Activated CD4-positive, alpha-beta T cell treated with anti-CD3 and anti-CD28 coated beads, Interleukin-2, amount 10 ng/mL, durations not matched to agents 24 days and 14 days (primary cell): ENCODE measurements around the gene FBXL7. TPM values are rescaled to one million over a fixed set of nuclear protein-coding genes. Genes with fewer than 3 reads are reported as not detected.

ENCODE experiments used
- DNase-seq: peaks from one replicate; pipeline ENCODE4 v3.0.0; 2022
- H3K27ac Mint-ChIP-seq: one replicate; pipeline ENCODE4 v1.8.0; 2022; ENCODE audit warnings: mild to moderate bottlenecking, mixed read lengths
- H3K27me3 Mint-ChIP-seq: one replicate; pipeline ENCODE4 v1.8.0; 2022; ENCODE audit warnings: mixed read lengths
- H3K36me3 Mint-ChIP-seq: one replicate; pipeline ENCODE4 v1.8.0; 2022; ENCODE audit warnings: low read depth, mild to moderate bottlenecking, mixed read lengths
- H3K4me1 Mint-ChIP-seq: one replicate; pipeline ENCODE4 v1.8.0; 2021; ENCODE audit warnings: mixed read lengths
- H3K4me3 Mint-ChIP-seq: one replicate; pipeline ENCODE4 v1.8.0; 2022; ENCODE audit warnings: mild to moderate bottlenecking, moderate library complexity, mixed read lengths
- H3K9me3 Mint-ChIP-seq: one replicate; pipeline ENCODE4 v1.8.0; 2021; ENCODE audit warnings: mixed read lengths
- intact Hi-C: fragments of 100-400 bp; cut with micrococcal nuclease; formaldehyde crosslinking; loops from one replicate; pipeline ENCODE4 v1.15.1; 2023
- total RNA-seq: library from RNA; stranded (reverse); gene quantifications from 2 replicates; pipeline ENCODE4 v1.2.3, GENCODE V29; 2022

FBXL7 gene
- total RNA-seq, 1 donor from 2014 or later: not detected

DNA sequence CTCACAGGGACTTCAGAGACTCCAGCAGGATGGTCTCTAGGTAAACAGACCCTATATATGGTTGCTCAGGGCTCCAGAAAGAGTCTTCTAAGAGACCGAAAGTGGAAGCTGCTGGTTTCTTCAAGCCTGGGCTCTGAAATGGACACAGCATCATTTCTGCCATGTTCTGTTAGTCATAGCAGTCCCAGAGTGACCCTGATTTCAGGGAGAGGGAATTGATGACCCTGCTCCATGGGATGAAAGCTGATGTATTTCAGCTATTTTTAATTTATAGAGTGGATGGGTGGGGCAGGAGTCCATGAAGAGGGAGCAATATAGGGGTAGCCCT, 135.3 kb downstream of the FBXL7 start:
- Mint-ChIP-seq H3K27ac (no peak overlapping the region), H3K4me3 (no peak overlapping the region), H3K27me3 (no peaks in the 10 kb centered on the region), H3K9me3 (peaks cover 4% of the 10 kb centered on the region), H3K36me3 (no peaks in the 10 kb centered on the region), H3K4me1 (no peaks in the 10 kb centered on the region)
- DNase-seq: no peak
- intact Hi-C loops: no loop called here

DNA sequence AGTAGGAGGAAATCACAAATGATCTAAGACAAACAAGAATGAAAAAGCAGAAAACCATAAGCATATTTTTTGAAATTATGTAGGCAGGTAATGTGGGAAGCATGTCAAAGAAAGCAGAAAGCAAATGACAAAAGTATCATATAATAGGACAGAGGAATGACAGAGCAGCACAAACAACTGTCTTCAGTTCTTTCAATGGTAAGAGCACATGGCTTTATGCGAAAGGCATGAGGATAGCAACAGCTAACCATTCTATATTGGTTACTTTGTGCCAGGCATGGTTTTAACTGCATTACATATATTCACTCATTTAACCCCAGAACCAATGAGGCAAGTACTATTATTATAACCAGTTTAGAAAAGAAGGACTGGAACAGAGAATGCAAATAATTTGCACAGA, 137.4 kb downstream of the FBXL7 start:
- intact Hi-C loops: no loop called here
- H3K27ac Mint-ChIP-seq: no peak overlapping the region

GRCh38 chr5:15637886-15638285, 137.9 kb downstream of the FBXL7 start:
- intact Hi-C loops: no loop called here
- Mint-ChIP-seq H3K9me3 (peaks cover 10% of the 10 kb centered on the region), H3K4me3 (no peak overlapping the region), H3K27me3 (no peaks in the 10 kb centered on the region), H3K36me3 (no peaks in the 10 kb centered on the region), H3K27ac (no peak overlapping the region), H3K4me1 (no peaks in the 10 kb centered on the region)
- DNase-seq: no peak

More for the DNA sequence above, 137.4 kb downstream of the FBXL7 start:
- Mint-ChIP-seq H3K4me3 (no peak overlapping the region), H3K4me1 (no peaks in the 10 kb centered on the region), H3K27me3 (no peaks in the 10 kb centered on the region), H3K36me3 (no peaks in the 10 kb centered on the region), H3K9me3 (peaks cover 8% of the 10 kb centered on the region)
- DNase-seq: no peak

- no peak for DNase-seq
- Mint-ChIP-seq H3K4me1 (no peaks in the 10 kb centered on the region), H3K27ac (no peak overlapping the region), H3K9me3 (peaks cover 12% of the 10 kb centered on the region), H3K36me3 (no peaks in the 10 kb centered on the region), H3K27me3 (no peaks in the 10 kb centered on the region), H3K4me3 (no peak overlapping the region)
- intact Hi-C loops: no loop called here
Measured at GRCh38 chr5:15638296-15638695, 138.3 kb downstream of the FBXL7 start.

DNA sequence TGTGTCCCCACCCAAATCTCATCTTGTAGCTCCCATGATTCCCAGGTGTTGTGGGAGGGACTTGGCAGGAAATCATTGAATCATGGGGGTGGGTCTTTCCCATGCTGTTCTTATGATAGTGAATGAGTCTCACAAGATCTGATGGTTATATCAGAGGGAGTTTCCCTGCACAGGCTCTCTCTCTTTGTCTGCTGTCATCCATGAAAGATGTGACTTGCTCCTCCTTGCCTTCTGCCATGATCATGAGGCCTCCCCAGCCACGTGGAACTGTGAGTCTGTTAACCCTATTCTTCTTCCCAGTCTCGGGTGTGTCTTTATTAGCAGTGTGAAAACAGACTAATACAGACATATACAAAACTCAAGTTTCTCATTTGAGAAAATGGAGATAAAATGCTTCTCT, 139.3 kb downstream of the FBXL7 start:
- Mint-ChIP-seq H3K27me3 (no peaks in the 10 kb centered on the region), H3K4me3 (no peak overlapping the region), H3K36me3 (no peaks in the 10 kb centered on the region), H3K4me1 (no peaks in the 10 kb centered on the region), H3K27ac (no peak overlapping the region), H3K9me3 (peaks cover 16% of the 10 kb centered on the region)
- no peak for DNase-seq
- intact Hi-C loops: no loop called here

DNA sequence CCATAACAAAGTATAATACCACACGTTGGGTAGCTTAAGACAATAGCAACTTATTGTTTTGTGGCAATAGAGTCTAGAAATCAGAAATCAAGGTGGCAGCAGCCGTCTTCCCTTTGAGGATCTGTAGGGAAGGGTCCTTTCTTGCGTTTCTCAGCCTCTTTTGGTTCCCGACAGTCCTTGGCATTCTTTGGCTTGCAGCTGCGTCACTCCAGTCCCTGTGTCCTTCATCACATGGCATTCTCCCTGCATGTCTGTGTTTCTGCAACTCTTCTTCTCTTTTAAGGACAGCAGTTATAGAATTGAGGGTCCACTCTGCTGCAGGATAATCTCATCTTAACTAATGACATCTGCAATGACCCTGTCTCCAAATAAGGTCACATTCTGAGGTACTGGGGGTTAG, 140.1 kb downstream of the FBXL7 start:
- intact Hi-C loops: no loop called here

DNA sequence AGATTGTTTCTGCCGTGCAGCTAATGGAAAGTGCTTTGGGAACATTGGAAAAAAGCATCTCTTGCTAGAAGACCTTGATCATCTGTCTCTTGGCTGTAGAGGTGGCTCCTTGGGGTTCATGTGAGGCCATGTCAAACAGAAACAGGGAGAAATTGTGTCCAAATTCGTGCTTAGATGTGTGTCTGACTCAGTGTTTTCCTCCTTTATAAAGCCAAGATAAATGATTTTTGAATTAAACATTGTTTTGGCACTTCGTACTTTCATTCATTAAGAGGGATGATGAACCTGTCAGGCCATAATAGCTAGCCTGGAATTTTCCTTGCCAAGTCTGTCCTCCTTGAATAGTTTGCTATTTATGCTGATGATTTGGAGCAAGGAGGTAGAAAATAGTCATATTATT, 143.8 kb downstream of the FBXL7 start:
- Mint-ChIP-seq H3K27me3 (no peaks in the 10 kb centered on the region), H3K9me3 (peaks cover 19% of the 10 kb centered on the region)

More for the DNA sequence above, 140.1 kb downstream of the FBXL7 start:
- H3K36me3 Mint-ChIP-seq: no peaks in the 10 kb centered on the region
- H3K4me1 Mint-ChIP-seq: no peaks in the 10 kb centered on the region
- H3K4me3 Mint-ChIP-seq: no peak overlapping the region
- no peak for DNase-seq
- peaks cover 16% of the 10 kb centered on the region for H3K9me3 Mint-ChIP-seq
- H3K27ac Mint-ChIP-seq: no peak overlapping the region
- H3K27me3 Mint-ChIP-seq: no peaks in the 10 kb centered on the region

DNA sequence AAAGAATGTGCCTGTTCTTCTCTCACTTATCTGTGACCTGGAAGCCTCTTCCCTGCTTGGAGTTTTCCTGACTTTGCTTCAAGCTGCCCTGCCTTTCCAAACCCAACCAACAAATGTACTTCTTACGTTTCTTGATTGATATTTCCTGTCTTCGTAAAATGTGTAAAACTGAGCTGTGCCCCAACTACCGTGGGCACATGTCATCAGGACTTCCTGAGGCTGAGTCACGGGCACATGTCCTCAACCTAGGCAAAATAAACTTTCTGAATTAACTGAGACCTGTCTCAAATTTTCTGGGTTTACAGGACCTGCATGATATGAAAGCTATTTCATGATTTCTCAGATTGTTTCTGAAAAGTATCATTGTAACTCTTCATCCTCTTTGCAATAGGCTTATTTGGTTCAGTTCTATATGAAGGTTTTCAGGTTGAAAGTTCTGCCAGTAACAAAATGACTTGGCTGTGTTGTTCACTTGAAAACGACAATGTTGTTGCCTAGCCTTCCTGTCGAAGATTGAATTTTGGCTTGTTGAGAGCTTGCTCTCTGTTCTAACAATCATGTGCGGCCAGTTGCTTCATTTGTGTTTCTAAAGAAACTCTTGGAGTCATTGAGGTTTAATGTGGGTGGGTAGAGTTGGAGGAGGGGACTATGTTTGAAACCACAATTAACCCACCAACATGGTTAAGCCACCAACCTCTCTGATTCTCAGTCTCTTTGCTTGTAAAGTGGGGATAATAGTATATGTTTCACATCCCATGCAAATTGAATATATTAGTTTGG, 145.6 kb downstream of the FBXL7 start:
- Mint-ChIP-seq H3K9me3 (peaks cover 15% of the 10 kb centered on the region), H3K4me3 (no peak overlapping the region), H3K27me3 (no peaks in the 10 kb centered on the region), H3K36me3 (no peaks in the 10 kb centered on the region), H3K4me1 (no peaks in the 10 kb centered on the region), H3K27ac (no peak overlapping the region)
- intact Hi-C loops: no loop called here
- no peak for DNase-seq

More for the DNA sequence above, 143.8 kb downstream of the FBXL7 start:
- Mint-ChIP-seq H3K4me1 (no peaks in the 10 kb centered on the region), H3K4me3 (no peak overlapping the region), H3K36me3 (no peaks in the 10 kb centered on the region), H3K27ac (no peak overlapping the region)
- intact Hi-C loops: no loop called here
- DNase-seq: no peak

GRCh38 chr5:15646371-15646770, 146.4 kb downstream of the FBXL7 start:
- no peak for DNase-seq
- H3K36me3 Mint-ChIP-seq: no peaks in the 10 kb centered on the region
- no peaks in the 10 kb centered on the region for H3K4me1 Mint-ChIP-seq
- intact Hi-C loops: no loop called here
- peaks cover 11% of the 10 kb centered on the region for H3K9me3 Mint-ChIP-seq
- no peaks in the 10 kb centered on the region for H3K27me3 Mint-ChIP-seq
- no peak overlapping the region for H3K4me3 Mint-ChIP-seq
- H3K27ac Mint-ChIP-seq: no peak overlapping the region

DNA sequence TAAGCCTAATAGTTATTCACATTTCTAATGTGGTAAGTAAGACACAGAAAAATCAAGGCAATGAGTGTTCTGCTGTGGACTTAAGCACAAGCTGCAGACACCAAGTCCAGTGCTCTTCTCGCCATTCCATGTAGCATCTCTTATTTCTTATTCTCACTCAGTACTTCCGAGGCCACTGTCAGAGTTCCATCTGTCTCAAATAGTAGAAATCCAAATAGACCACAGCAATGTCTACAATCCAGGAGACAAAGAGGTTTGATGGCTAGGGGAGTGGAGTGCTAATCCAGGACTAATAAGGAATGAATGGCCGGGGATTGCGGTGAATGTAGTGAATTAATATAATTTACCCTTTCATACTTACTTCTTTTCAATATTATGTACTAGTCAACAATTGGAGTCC, 147.3 kb downstream of the FBXL7 start:
- no peaks in the 10 kb centered on the region for H3K27me3 Mint-ChIP-seq

DNA sequence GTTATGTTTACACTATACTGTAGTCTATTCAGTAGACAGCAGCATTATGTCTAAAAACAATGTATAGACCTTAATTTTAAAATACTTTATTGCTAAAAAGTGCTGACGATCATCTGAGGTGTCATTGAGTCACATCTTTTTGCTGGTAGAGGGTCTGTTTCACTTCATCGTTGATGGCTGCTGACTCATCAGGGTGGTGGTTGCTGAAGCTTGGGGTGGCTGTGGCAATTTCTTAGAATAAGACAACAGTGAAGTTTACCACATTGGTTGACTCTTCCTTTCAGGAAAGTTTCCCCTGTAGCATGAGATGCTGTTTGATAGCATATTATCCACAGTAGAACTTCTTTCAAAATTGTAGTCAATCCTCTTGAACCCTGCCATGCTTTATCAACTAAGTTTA, 150.3 kb downstream of the FBXL7 start:
- Mint-ChIP-seq H3K4me3 (no peak overlapping the region), H3K4me1 (no peaks in the 10 kb centered on the region), H3K36me3 (no peaks in the 10 kb centered on the region), H3K27me3 (no peaks in the 10 kb centered on the region), H3K9me3 (peaks cover 2% of the 10 kb centered on the region), H3K27ac (no peak overlapping the region)
- DNase-seq: no peak
- intact Hi-C loops: no loop called here

More for the DNA sequence above, 147.3 kb downstream of the FBXL7 start:
- no peaks in the 10 kb centered on the region for H3K36me3 Mint-ChIP-seq
- peaks cover 11% of the 10 kb centered on the region for H3K9me3 Mint-ChIP-seq
- no peak for DNase-seq
- intact Hi-C loops: no loop called here
- no peak overlapping the region for H3K27ac Mint-ChIP-seq
- H3K4me3 Mint-ChIP-seq: no peak overlapping the region
- H3K4me1 Mint-ChIP-seq: no peaks in the 10 kb centered on the region

DNA sequence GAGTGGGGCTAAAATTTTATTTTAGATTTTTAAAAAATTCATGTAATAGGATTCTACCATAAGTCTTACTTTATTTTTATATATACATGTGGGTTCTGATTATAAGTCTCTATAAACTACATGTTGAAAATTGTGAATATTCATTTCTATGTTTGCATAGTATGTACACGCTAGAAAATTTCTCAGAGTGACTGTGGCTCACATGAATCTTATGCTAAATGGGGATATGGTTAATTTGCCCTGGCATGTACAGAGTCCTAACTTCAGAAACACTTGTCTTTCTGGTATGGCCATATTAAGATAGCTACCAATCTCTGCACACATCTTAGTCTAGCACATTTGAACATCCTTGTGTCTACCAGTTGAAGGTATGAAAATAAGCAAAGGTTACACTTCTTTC, 154.8 kb downstream of the FBXL7 start:
- Mint-ChIP-seq H3K27ac (no peak overlapping the region), H3K36me3 (no peaks in the 10 kb centered on the region), H3K4me3 (no peak overlapping the region), H3K4me1 (no peaks in the 10 kb centered on the region), H3K9me3 (peaks cover 4% of the 10 kb centered on the region), H3K27me3 (no peaks in the 10 kb centered on the region)
- no peak for DNase-seq
- intact Hi-C loops: no loop called here

DNA sequence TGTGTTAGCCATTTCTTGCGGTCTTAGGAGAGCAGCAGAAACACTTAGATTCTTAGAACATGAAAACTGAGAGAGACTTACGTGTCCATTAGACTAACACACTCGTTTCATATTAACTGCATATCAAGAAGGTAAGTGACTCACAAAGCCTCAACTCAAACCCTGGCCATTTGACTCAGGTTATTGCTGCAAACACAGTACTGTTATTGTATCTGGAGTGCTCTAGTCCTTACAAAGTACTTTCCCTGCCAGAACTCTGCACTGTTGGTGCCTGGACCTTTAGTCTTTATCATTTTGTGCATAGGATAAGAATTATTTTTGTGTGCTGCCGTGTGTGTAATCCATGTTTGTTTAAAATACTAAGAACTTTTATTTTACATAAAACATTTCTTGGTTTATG, 155.7 kb downstream of the FBXL7 start:
- peaks cover 4% of the 10 kb centered on the region for H3K9me3 Mint-ChIP-seq
- intact Hi-C loops: no loop called here
- H3K27me3 Mint-ChIP-seq: no peaks in the 10 kb centered on the region
- no peaks in the 10 kb centered on the region for H3K36me3 Mint-ChIP-seq
- no peak overlapping the region for H3K4me3 Mint-ChIP-seq
- no peaks in the 10 kb centered on the region for H3K4me1 Mint-ChIP-seq
- no peak for DNase-seq
- no peak overlapping the region for H3K27ac Mint-ChIP-seq

- H3K36me3 Mint-ChIP-seq: no peaks in the 10 kb centered on the region
- no peak overlapping the region for H3K4me3 Mint-ChIP-seq
- intact Hi-C loops: no loop called here
- no peak for DNase-seq
- no peaks in the 10 kb centered on the region for H3K27me3 Mint-ChIP-seq
- H3K9me3 Mint-ChIP-seq: peaks cover 8% of the 10 kb centered on the region
- H3K27ac Mint-ChIP-seq: no peak overlapping the region
- no peaks in the 10 kb centered on the region for H3K4me1 Mint-ChIP-seq
Measured at GRCh38 chr5:15664961-15665360, 165.0 kb downstream of the FBXL7 start.

GRCh38 chr5:15669826-15670225, 169.8 kb downstream of the FBXL7 start:
- no peaks in the 10 kb centered on the region for H3K4me1 Mint-ChIP-seq
- intact Hi-C loops: no loop called here
- H3K27me3 Mint-ChIP-seq: no peaks in the 10 kb centered on the region
- no peak overlapping the region for H3K4me3 Mint-ChIP-seq
- H3K9me3 Mint-ChIP-seq: no peaks in the 10 kb centered on the region
- DNase-seq: no peak
- H3K36me3 Mint-ChIP-seq: no peaks in the 10 kb centered on the region
- no peak overlapping the region for H3K27ac Mint-ChIP-seq
